Immature natural killer cell (primary cell): ENCODE data around the gene HBZ. TPM values are rescaled to one million over a fixed set of nuclear protein-coding genes. Genes with fewer than 3 reads are reported as not detected.

Experiments used
- polyA plus RNA-seq, 3 donors: library from polyadenylated mRNA; unstranded; fragments of 300-500 nt; fragmentation: Illumina TruSeq; gene quantifications; one replicate each; pipeline ENCODE4 v1.2.3, GENCODE V29; 2021

Gene HBZ
- polyA plus RNA-seq, 3 donors from 2014 or later, result not detected

Other genes with a start within 250 kb of the HBZ start
- gene POLR3K, start 99.0 kb upstream of the HBZ start, polyA plus RNA-seq, result 10 to 100 TPM; 26.9 to 40.7 (median 34.6) TPM
- 10 to 100 TPM; 22.0 to 51.1 (median 30.7) TPM for gene SNRNP25, start 98.8 kb upstream of the HBZ start, polyA plus RNA-seq
- under 1 TPM in 1 of 3 donors, not detected in 2; 0.24 TPM for gene RHBDF1, start 80.0 kb upstream of the HBZ start, polyA plus RNA-seq
- 100 to 1,000 TPM in 2 of 3 donors, 10 to 100 TPM in 1; 96.0 to 134 (median 106) TPM for gene MPG, start 74.4 kb upstream of the HBZ start, polyA plus RNA-seq
- 10 to 100 TPM; 13.3 to 28.6 (median 27.0) TPM for gene NPRL3, start 14.0 kb upstream of the HBZ start, polyA plus RNA-seq
- 1 to 10 TPM in 1 of 3 donors, not detected in 2; 2.5 TPM for gene HBM, start 13.3 kb downstream of the HBZ start, polyA plus RNA-seq
- gene HBA2, start 20.2 kb downstream of the HBZ start, polyA plus RNA-seq, result 100 to 1,000 TPM; 202 to 797 (median 725) TPM
- 100 to 1,000 TPM in 2 of 3 donors, 10 to 100 TPM in 1; 70.7 to 207 (median 119) TPM for gene HBA1, start 24.0 kb downstream of the HBZ start, polyA plus RNA-seq
- gene HBQ1, start 27.8 kb downstream of the HBZ start, polyA plus RNA-seq, result 10 to 100 TPM in 1 of 3 donors, 1 to 10 TPM in 2; 4.9 to 10.3 (median 8.9) TPM
- gene LUC7L, start 76.8 kb downstream of the HBZ start, polyA plus RNA-seq, result 10 to 100 TPM in 2 of 3 donors, 1 to 10 TPM in 1; 4.5 to 15.0 (median 10.4) TPM
- gene FAM234A, start 82.2 kb downstream of the HBZ start, polyA plus RNA-seq, result 10 to 100 TPM; 19.3 to 56.6 (median 24.4) TPM
- gene RGS11, start 123.3 kb downstream of the HBZ start, polyA plus RNA-seq, result not detected
- not detected for gene ARHGDIG, start 127.9 kb downstream of the HBZ start, polyA plus RNA-seq
- gene PDIA2, start 130.5 kb downstream of the HBZ start, polyA plus RNA-seq, result not detected
- 10 to 100 TPM in 1 of 3 donors, 1 to 10 TPM in 2; 1.9 to 12.5 (median 5.2) TPM for gene AXIN1, start 200.1 kb downstream of the HBZ start, polyA plus RNA-seq
- gene MRPL28, start 217.9 kb downstream of the HBZ start, polyA plus RNA-seq, result 100 to 1,000 TPM in 2 of 3 donors, 10 to 100 TPM in 1; 98.6 to 139 (median 106) TPM
- 10 to 100 TPM; 16.0 to 35.9 (median 23.7) TPM for gene PGAP6, start 229.3 kb downstream of the HBZ start, polyA plus RNA-seq
- gene NME4, start 244.6 kb downstream of the HBZ start, polyA plus RNA-seq, result 10 to 100 TPM; 30.4 to 53.7 (median 36.5) TPM
- gene DECR2, start 249.2 kb downstream of the HBZ start, polyA plus RNA-seq, result 10 to 100 TPM in 1 of 3 donors, 1 to 10 TPM in 2; 3.6 to 12.9 (median 5.4) TPM